GM18502 (cell line): ENCODE results near the gene AP2M1.
"Not testable (repeated sequence)": the region's sequence is repeated elsewhere in the genome, so short reads cannot be mapped to it uniquely, and the experiment has no call there.

Experiments
- ATAC-seq: cut with Tn5 transposase; IDR thresholded peaks from one replicate; pipeline ENCODE4 v1.9.1; 2021; ENCODE audit warnings: mild to moderate bottlenecking; ENCODE audit not compliant: unreplicated experiment, poor library complexity

AP2M1 gene

GRCh38 chr3:184155644-184156521, 18.8 kb upstream of the AP2M1 start:
- ATAC-seq: peak; percentile 37

DNA sequence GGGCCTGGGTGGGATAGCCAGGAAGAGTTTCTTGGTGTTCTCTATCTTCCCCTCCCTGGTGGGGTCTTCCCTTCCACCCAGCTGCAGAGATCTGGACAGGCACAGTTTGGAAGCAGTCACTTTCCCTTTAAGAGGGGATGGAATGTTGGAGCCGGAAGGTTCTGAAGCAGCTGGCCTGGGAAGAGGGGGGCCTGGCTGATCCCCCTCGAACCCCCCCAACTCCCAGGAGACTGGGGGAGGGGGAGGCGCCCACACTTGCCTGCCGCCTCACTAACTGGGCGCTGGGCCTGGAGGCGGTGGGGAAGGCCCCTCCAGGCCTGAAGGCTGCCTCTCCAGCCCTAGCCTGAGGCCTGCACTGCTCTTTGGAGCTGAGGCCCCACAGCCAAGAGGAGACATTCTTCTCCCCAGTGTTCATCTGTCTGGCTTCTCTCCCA, 18.1 kb upstream of the AP2M1 start:
- no peak for ATAC-seq

DNA sequence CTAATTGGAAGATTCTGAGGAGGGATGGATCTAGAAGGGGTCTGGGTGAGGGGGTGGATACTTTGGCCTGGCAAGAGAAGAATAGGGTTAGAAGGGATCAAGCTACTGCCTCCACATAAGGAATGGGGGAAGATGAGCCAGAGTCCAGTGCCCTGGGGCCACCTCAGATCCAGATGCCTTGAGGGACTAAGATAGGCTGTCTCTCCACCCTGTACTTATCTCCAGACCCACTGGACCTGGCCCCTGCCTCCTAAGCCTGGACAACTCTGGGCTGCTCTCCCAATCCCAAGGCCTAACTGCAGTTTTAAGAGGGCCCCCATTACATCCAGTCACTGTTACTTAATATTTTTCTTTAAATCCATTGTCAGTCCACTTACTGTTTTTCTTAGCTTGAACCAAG, 17.4 kb upstream of the AP2M1 start:
- ATAC-seq: no peak

GRCh38 chr3:184158404-184158803, 16.3 kb upstream of the AP2M1 start:
- no peak for ATAC-seq

- no peak for ATAC-seq
These were observed 14.2 kb upstream of the AP2M1 start for GRCh38 chr3:184160456-184160855.

DNA sequence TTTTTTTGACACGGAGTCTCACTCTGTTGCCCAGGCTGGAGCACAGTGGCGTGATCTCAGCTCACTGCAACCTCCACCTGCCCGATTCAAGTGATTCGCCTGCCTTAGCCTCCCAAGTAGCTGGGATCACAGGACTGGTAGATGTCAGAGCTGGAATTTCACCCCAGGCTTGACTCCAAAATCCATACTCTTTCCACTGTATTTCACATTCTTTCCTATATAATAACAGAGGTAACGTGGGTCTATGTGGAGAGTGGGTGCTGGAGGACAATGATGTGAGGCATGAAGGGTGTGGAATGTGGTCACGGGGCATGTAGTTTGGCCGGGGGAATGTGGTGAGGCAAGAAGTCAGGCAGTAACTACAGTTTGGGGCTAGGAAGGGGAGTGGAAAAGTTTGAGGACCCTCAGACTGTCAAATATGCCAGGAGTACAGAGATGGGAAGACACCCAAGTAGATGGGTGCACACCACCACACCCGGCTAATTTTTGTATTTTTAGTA, 12.0 kb upstream of the AP2M1 start:
- not testable (repeated sequence) for ATAC-seq

DNA sequence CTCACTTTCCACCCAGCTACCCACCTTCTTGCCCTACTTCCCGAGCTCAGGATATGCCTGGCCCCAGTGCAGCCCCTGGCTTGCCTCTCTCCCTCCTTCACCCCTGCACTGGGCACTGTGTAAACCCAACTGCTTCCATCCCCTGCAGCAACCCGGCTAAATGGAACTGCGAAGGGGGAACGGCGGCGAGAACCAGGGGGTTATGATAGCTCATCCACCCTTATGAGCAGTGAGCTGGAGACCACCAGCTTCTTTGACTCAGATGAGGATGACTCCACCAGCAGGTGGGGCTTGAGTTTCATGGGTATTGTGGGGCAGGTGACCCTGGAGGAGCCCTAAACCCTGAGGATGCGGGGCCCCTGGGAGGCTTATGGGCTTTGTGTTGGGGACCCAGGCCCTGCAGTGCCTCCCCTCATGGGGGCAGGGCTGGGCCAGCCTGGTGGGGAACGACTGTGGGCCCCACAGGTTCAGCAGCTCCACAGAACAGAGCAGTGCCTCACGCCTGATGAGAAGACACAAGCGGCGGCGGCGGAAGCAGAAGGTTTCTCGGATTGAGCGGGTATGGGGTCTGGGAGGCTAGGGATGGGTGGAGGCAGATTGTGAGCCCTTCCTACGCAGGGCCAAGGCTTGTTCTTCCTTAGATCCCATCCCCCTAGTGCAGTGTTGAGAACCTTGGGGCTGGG, 9.9 kb upstream of the AP2M1 start:
- no peak for ATAC-seq

DNA sequence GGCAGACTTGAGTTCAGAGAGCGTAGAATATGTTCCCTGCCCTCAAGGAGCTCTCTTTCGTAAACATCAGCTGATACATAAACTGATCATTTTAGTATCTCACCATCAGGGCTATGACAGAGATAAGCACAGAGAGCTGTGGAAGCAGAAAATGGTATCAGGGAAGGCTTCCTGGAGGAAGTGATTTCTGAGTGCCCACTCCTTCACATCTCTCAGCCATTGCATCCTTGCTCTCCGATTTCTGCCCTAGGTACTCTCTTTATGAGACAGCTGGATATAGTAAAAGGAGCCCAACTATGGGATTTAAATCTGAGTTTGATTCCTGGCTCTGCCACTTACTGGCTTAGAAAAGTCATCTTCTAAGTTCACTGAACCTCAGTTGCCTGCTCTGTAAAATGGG, 9.1 kb upstream of the AP2M1 start:
- no peak for ATAC-seq

- no peak for ATAC-seq
These were observed 8.0 kb upstream of the AP2M1 start for GRCh38 chr3:184166671-184167070.

DNA sequence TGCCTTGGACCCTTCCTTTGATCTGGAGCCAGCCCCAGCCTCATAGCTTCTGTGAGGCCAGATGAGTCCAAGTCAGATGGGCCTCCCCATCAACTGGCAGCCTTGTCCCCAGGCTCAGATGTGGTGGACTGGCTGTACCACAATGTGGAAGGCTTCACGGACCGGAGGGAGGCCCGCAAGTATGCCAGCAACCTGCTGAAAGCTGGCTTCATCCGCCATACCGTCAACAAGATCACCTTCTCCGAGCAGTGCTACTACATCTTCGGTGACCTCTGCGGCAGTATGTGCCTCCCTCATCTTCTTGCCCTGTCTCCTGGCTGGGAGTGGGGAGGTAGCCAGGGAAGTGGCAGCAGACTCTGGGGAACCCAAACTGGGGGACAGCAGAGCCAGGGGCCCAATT, 6.9 kb upstream of the AP2M1 start:
- no peak for ATAC-seq

DNA sequence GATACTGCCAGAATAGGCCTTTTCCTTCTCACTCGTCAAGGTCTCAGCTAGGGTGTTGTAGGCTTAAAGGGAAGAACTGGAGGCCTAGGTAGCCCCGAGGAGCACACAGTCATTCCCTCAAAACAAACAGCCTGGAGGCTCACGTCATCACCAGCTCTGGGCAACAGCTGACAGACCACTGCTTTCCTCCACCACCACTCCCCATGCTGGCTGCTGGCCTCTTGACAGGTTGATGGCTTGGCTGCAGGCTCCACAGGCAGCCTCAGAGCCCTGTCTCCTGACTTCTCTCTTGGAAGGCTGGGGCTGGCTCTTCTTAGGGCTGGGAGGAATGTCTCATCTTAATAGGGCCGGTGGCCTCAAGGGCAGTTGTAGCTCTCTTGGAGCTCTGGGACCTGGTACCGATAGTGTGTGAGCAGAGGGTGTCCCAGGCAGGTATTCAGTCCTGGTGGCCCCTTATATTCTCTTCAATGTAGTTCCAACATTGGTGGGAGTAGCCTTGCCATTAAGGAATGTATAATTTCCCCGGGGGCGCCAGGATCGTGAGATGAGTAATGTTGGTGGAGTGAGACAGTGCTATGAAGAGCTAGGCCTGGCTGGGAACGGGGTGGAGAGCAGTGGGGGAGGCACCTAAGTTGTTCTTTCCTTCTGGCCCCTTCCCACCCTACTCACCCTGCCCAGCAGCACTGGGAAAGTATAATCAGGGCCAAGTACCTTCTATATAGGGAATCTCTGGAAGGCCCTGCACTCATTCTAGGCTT, 6.1 kb upstream of the AP2M1 start:
- ATAC-seq: no peak

DNA sequence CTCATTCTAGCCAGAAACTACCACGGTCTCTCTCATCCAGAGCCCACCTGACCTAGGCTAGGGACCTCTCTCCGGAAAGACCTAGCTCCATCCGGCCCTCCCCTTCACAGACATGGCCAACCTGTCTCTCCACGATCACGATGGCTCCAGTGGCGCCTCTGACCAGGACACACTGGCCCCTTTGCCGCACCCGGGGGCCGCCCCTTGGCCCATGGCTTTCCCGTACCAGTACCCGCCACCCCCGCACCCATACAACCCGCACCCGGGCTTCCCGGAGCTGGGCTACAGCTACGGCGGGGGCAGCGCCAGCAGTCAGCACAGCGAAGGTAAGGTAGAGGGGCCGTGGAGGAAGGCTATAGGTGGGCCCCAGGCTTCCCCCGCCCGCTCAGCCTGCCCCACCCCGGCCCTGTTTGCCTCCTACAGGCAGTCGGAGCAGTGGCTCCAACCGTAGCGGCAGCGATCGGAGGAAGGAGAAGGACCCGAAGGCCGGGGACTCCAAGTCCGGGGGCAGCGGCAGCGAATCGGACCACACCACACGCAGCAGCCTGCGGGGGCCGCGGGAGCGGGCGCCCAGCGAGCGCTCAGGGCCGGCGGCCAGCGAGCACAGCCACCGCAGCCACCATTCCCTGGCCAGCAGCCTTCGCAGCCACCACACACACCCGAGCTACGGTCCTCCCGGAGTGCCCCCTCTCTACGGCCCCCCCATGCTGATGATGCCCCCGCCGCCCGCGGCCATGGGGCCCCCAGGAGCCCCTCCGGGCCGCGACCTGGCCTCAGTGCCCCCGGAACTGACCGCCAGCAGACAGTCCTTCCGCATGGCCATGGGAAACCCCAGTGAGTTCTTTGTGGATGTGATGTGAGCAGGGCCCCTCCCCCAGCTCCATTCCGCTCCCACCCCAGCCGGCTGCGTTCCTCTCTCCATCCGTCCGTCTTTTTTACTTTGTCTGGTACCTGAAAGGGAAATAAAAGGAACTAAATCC, 4.5 kb upstream of the AP2M1 start:
- no peak for ATAC-seq

GRCh38 chr3:184171562-184171961, 3.1 kb upstream of the AP2M1 start:
- ATAC-seq: no peak

DNA sequence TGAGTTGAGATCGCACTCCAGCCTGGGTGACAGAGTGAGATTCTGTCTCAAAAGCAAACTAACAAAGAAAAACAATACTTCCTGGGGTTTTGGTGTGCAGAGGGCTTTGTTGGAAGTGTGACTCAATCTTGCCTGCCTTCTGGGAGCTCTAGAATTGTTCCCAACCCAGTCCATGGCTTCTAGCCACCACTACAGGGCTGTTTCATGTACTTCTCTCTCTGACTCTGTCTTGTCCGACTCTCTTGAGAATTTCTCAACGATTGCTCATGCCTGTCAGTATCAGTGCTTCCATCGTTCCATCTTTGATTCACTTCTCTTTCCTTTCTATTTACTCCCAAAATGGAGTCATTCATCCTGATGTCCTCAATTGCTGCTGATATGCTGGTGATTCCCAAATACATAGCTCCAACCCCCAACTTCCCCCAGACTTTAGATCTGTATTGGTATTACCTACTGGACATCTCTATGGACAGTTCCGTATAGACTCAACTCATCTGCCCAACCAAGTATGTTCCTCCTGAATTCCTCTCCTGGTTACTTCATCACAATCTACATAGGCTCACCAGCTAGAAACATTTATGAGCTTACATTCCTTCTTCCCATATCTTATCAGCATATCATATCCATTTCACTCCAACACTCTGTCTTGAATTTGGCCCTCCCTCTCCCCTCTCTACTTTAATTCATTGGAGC, 1.8 kb upstream of the AP2M1 start:
- ATAC-seq: no peak

- no peak for ATAC-seq
These were observed 1.3 kb upstream of the AP2M1 start for GRCh38 chr3:184173374-184173722.

- ATAC-seq: peak; percentile 9
These were observed 390 bp upstream of the AP2M1 start for GRCh38 chr3:184174284-184174645.

- ATAC-seq: no peak
These were observed 851 bp downstream of the AP2M1 start for GRCh38 chr3:184175506-184175905.

DNA sequence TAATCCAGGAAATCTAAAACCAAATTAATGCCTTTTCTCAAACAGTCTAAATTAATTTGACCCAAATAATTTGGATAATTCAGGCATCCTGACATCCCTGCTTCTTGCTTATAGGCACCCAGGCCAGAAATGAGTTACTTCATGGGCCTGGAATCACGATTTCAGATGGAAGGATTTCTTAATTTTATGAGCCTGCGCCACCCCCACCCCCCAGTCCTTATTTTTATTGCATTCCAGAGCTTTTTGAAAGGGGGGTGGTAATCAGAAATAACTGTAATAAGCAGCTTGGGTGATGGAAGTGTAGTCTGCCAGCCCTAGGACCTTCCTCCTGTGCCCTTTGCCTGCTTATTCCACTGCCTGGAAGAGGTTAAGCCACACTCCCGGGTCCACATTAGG, 1.3 kb downstream of the AP2M1 start:
- ATAC-seq: no peak
